Measurements from ENCODE around the gene SFR1.

The SFR1 gene

GRCh38 chr10:104080762-104081161, 41.2 kb upstream of the SFR1 start:
- Histone ChIP-seq H3K4me3 (no peak overlapping the region), H3K27ac (no peak overlapping the region)
- no peak for TF ChIP-seq CTCF (IDR thresholded peaks at IDR 0.05)
- DNase-seq (ENCODE audit: low spot score): no peak

GRCh38 chr10:104081998-104082397, 40.0 kb upstream of the SFR1 start:
- no peak for TF ChIP-seq CTCF (IDR thresholded peaks at IDR 0.05)
- no peak overlapping the region for H3K4me3 ChIP-seq
- no peak for DNase-seq (ENCODE audit: low spot score)
- H3K27ac ChIP-seq: no peak overlapping the region

GRCh38 chr10:104084482-104085142, 37.4 kb upstream of the SFR1 start:
- no peak for TF ChIP-seq CTCF (IDR thresholded peaks at IDR 0.05)
- no peak for DNase-seq (ENCODE audit: low spot score)
- Histone ChIP-seq H3K27ac (no peak overlapping the region), H3K4me3 (no peak overlapping the region)

- no peak for DNase-seq (ENCODE audit: low spot score)
- Histone ChIP-seq H3K4me3 (no peak within 1 kb of the TSS), H3K27ac (no peak within 1 kb of the TSS)
- TF ChIP-seq CTCF (IDR thresholded peaks at IDR 0.05): no peak
Measured at GRCh38 chr10:104085801-104086400, 36.1 kb upstream of the SFR1 start, which contains the start of gene COL17A1. TSS of gene COL17A1 (minus strand) at chr10:104085880. CDS start at chr10:104080673, 5,207 bp downstream.

GRCh38 chr10:104088239-104088638, 33.7 kb upstream of the SFR1 start:
- no peak for DNase-seq (ENCODE audit: low spot score)
- H3K27ac ChIP-seq: no peak overlapping the region
- no peak for TF ChIP-seq CTCF (IDR thresholded peaks at IDR 0.05)
- no peak overlapping the region for H3K4me3 ChIP-seq

GRCh38 chr10:104089621-104090020, 32.4 kb upstream of the SFR1 start:
- no peak for TF ChIP-seq CTCF (IDR thresholded peaks at IDR 0.05)
- no peak for DNase-seq (ENCODE audit: low spot score)
- no peak overlapping the region for H3K4me3 ChIP-seq
- H3K27ac ChIP-seq: no peak overlapping the region

GRCh38 chr10:104090611-104091010, 31.4 kb upstream of the SFR1 start:
- no peak overlapping the region for H3K27ac ChIP-seq
- no peak for TF ChIP-seq CTCF (IDR thresholded peaks at IDR 0.05)
- no peak overlapping the region for H3K4me3 ChIP-seq
- no peak for DNase-seq (ENCODE audit: low spot score)
